ENCODE data around the gene PXMP2. TPM values are rescaled to one million over a fixed set of nuclear protein-coding genes. Genes with fewer than 3 reads are reported as not detected.

The PXMP2 gene
- total RNA-seq, 4 donors from 2014 or later, result 62.1 to 181 (median 128) TPM

DNA sequence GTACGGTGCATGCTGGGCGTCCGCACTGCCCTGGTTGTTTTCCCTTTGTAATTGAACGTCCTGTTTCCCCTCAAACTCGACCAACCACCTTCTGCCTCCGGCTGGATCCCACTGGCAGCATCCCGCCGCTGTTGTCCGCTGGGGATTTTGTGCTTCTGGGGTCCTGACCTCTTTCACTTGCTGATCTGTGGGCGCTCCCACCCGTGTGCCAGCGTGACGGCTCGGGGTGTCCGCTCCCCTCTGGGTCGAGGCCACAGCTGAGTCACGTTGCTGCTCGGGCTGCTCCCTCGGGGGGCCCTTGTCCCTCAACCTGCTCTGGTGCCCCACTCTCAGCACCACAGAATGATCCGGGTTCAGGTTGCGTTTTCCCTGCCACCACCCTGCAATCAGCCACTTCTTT is 31.3 kb downstream of the PXMP2 start:
- DNase-seq, result no peak
- no peaks in the 10 kb centered on the region for H3K9me3 ChIP-seq
- H3K27ac ChIP-seq, result no peak overlapping the region
- TF ChIP-seq CTCF (IDR thresholded peaks at IDR 0.05) (no peak), POLR2A (IDR thresholded peaks at IDR 0.05) (no peak), EP300 (IDR thresholded peaks at IDR 0.05; ENCODE audit: low read depth) (no peak), POLR2AphosphoS5 (IDR thresholded peaks at IDR 0.05) (no peak)
- no peaks in the 10 kb centered on the region for H3K4me1 ChIP-seq
- intact Hi-C loops (cut with DNase I; ENCODE audit: low total_unique reads) (no loop called here), in situ Hi-C loops (cut with MboI; ENCODE audit: low pct_ligation_motif_present in 1 of 4, low pct_unique_long_range_greater_than_20kb in 1 of 4, low sequenced_read_pairs in 3 of 4) (no loop called here)
- 90% methylated on average over 21 of the region's 21 CpGs; no CpG with 5 or more reads in 1 of the 2 donors for WGBS, 2 donors (ENCODE audit: low coverage in 1 of 2)
- H3K27me3 ChIP-seq, result no peaks in the 10 kb centered on the region
- H3K36me3 ChIP-seq, result peaks cover 0 to 35% (median 9%) of the 10 kb centered on the region in 4 donors
- no peak overlapping the region for H3K4me3 ChIP-seq

DNA sequence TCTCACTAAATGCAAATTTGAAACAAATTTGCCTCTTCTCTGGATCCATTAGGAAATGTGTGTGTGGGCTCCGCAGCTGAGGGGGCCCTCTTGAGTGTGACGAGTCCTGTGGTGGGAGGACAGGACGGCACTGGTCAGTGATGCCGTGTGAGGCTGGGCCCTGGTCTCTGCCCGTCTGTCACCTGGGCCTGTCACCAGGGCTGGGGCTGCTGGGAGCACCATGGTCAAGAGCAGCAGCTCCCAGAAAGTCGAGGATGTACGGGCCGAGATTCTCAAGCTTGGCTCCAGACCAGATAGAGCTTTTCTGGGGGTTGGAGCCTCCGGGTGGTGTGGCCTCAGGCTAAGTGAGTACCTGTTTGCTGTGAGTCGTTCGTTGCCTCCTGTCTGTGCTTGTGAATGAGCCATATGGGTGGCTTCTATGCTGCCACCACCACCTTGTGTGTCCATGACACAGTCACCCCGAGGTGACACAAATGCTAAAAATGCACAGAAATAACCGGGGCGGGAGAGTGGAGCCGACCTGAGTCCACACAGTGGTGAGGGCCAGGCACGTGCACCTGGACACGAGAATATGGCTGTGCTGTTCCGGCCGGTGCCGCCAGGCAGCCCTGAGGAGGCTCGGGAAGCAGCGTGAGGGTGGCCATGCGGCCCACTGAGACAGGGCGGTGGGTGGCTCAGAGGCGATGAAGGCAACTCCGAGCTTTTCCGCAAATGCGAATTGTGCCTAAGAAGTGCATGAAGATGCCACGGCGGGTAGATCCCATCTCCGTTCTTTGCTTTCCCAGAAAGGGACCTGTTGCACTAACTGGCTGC is 32.0 kb downstream of the PXMP2 start:
- DNase-seq, result no peak

GRCh38 chr12:132719954-132720324 is 32.6 kb downstream of the PXMP2 start:
- 85 to 89% methylated on average over 5 to 12 of the region's 12 CpGs for WGBS, 2 donors (ENCODE audit: low coverage in 1 of 2)
- no peak overlapping the region for H3K4me3 ChIP-seq
- no peak for DNase-seq
- intact Hi-C loops (cut with DNase I; ENCODE audit: low total_unique reads) (no loop called here), in situ Hi-C loops (cut with MboI; ENCODE audit: low pct_ligation_motif_present in 1 of 4, low pct_unique_long_range_greater_than_20kb in 1 of 4, low sequenced_read_pairs in 3 of 4) (no loop called here)
- TF ChIP-seq CTCF (IDR thresholded peaks at IDR 0.05), result no peak
- H3K36me3 ChIP-seq, result peaks cover 0 to 36% (median 13%) of the 10 kb centered on the region in 4 donors
- no peaks in the 10 kb centered on the region for H3K27me3 ChIP-seq
- no peak overlapping the region for H3K27ac ChIP-seq
- no peaks in the 10 kb centered on the region for H3K4me1 ChIP-seq
- H3K9me3 ChIP-seq, result no peaks in the 10 kb centered on the region

More for the DNA sequence above, 32.0 kb downstream of the PXMP2 start:
- H3K4me3 ChIP-seq, result no peak overlapping the region
- peaks cover 0 to 36% (median 10%) of the 10 kb centered on the region in 4 donors for H3K36me3 ChIP-seq
- TF ChIP-seq POLR2A (IDR thresholded peaks at IDR 0.05), result no peak
- no peak for TF ChIP-seq POLR2AphosphoS5 (IDR thresholded peaks at IDR 0.05)
- no peak for TF ChIP-seq EP300 (IDR thresholded peaks at IDR 0.05; ENCODE audit: low read depth)
- no peak for TF ChIP-seq CTCF (IDR thresholded peaks at IDR 0.05)
- in situ Hi-C loops (cut with MboI; ENCODE audit: low pct_ligation_motif_present in 1 of 4, low pct_unique_long_range_greater_than_20kb in 1 of 4, low sequenced_read_pairs in 3 of 4) (no loop called here), intact Hi-C loops (cut with DNase I; ENCODE audit: low total_unique reads) (no loop called here)
- no peaks in the 10 kb centered on the region for H3K9me3 ChIP-seq
- 89 to 100% methylated on average over 6 to 31 of the region's 31 CpGs for WGBS, 2 donors (ENCODE audit: low coverage in 1 of 2)
- no peaks in the 10 kb centered on the region for H3K27me3 ChIP-seq
- no peaks in the 10 kb centered on the region for H3K4me1 ChIP-seq
- no peak overlapping the region for H3K27ac ChIP-seq

DNA sequence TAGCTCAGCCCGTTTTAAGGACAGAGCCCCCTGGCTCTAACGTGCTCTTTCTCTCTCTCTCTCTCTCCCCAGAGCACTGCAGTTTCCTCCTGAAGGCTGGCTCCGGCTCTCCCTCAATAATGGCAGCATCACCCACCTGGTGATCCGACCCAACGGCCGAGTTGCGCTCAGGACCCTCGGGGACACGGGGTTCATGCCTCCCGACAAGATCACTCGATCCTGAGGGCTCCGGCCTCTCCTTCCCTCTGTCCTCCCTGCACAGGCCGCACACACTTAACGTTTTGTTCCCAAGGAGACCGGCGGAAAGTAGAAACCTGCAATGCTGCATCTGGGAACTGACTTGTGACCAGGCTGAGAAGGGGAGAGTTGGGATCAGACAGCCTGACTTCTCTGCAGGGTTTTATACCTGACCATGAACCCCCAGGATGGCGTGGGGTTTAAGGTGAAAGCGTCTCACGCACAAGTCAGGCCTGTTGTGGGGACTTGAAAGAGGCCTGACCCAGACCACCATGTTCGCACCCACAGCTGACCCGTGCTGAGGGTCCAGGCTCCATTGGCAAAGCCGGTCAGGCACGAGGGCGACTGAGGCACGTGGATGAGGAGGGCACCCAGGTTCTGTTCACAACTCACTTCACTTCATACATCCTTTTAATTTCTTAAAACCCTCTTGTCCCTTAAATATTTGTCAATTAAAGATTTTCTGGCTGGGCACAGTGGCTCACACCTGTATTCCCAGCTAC is 33.4 kb downstream of the PXMP2 start:
- H3K27me3 ChIP-seq, result no peaks in the 10 kb centered on the region
- peaks cover 0 to 32% (median 15%) of the 10 kb centered on the region in 4 donors for H3K36me3 ChIP-seq
- TF ChIP-seq EP300 (IDR thresholded peaks at IDR 0.05; ENCODE audit: low read depth) (no peak), POLR2A (IDR thresholded peaks at IDR 0.05) (no peak), CTCF (IDR thresholded peaks at IDR 0.05) (no peak), POLR2AphosphoS5 (IDR thresholded peaks at IDR 0.05) (no peak)
- intact Hi-C loops (cut with DNase I; ENCODE audit: low total_unique reads) (no loop called here), in situ Hi-C loops (cut with MboI; ENCODE audit: low pct_ligation_motif_present in 1 of 4, low pct_unique_long_range_greater_than_20kb in 1 of 4, low sequenced_read_pairs in 3 of 4) (no loop called here)
- no peak overlapping the region for H3K27ac ChIP-seq
- WGBS, 2 donors (ENCODE audit: low coverage in 1 of 2), result 95% methylated on average over 25 of the region's 25 CpGs; no CpG with 5 or more reads in 1 of the 2 donors
- H3K4me1 ChIP-seq, result no peaks in the 10 kb centered on the region
- no peak for DNase-seq
- H3K4me3 ChIP-seq, result no peak overlapping the region
- H3K9me3 ChIP-seq, result no peaks in the 10 kb centered on the region
